Astrocyte of the spinal cord (primary cell): ENCODE results near the gene PTGFR.
A peak's percentile ranks its signal among the peaks of the same experiment; 100 is the strongest.

Experiments used
- DNase-seq: peaks from one replicate; pipeline ENCODE4 v3.0.0; 2011; ENCODE audit warnings: low read depth, low spot score
- H3K4me3 ChIP-seq: 2 replicates; pipeline ENCODE4 v1.5.1; 2011; ENCODE audit warnings: low read depth, mild to moderate bottlenecking, low read length, moderate library complexity
- in situ Hi-C: cut with HindIII; loops from 2 replicates; pipeline ENCODE4 v1.10.0; 2017; ENCODE audit warnings: low sequenced_read_pairs
- TF ChIP-seq, protein P1 (sequence below): IDR thresholded peaks from 2 replicates; pipeline ENCODE4 v1.5.1; 2012; ENCODE audit warnings: low read depth, mild to moderate bottlenecking, low read length, inconsistent platforms

Gene PTGFR

DNA sequence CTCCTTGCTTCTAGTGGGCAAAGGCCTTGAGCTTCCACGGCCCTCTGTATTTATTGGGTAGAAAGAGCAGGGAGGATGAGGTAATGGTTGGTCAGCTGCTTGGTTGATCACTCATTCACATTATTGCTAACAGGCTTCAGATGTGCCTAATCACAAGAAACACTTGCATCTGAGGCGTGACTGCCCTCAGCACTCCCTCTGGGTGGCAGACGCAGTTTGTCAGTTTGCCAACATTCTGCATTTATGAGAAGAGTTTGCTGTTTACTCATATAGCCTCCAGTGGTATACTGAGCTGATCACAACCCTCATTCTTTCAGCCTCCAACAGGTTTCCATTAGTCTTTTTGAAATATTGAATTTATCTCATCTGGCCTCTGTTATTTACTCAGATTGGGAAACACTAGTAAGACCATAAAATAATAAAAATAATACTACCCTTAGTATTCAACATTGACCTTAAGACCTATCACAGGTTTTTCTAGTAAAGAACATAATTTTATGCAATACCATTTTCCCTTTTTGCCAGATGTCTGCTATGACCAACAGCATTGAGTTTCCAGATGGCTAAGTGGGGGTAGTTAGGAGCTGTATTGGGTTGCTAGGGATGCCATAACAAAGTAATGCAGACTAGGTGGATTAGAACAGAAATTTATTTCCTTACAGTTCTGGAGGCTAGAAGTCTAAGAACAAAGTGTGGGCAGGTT is 53.3 kb downstream of the PTGFR start:
- H3K4me3 ChIP-seq, result no peak overlapping the region
- TF ChIP-seq, protein P1, sequence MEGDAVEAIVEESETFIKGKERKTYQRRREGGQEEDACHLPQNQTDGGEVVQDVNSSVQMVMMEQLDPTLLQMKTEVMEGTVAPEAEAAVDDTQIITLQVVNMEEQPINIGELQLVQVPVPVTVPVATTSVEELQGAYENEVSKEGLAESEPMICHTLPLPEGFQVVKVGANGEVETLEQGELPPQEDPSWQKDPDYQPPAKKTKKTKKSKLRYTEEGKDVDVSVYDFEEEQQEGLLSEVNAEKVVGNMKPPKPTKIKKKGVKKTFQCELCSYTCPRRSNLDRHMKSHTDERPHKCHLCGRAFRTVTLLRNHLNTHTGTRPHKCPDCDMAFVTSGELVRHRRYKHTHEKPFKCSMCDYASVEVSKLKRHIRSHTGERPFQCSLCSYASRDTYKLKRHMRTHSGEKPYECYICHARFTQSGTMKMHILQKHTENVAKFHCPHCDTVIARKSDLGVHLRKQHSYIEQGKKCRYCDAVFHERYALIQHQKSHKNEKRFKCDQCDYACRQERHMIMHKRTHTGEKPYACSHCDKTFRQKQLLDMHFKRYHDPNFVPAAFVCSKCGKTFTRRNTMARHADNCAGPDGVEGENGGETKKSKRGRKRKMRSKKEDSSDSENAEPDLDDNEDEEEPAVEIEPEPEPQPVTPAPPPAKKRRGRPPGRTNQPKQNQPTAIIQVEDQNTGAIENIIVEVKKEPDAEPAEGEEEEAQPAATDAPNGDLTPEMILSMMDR, result no peak
- no peak for DNase-seq
- in situ Hi-C loops, result no loop called here

DNA sequence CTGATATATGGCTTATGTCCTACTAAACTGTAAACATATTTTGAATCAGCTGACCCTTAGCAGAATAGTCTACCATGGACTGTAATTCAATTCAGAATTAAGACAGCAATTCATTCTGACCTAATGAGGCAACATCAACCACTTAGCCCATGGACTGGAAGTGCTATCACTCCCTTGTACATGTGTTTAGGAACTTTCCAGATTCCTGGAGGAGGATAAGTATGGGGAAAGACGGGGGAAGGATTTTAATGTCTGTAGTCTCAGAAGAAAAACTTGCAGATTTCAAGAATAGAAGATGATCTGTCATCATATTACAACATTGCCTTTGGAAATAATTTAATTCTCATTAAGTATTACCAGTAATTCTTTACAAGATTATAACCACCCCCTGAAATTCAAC is 56.3 kb downstream of the PTGFR start:
- in situ Hi-C loops, result no loop called here

DNA sequence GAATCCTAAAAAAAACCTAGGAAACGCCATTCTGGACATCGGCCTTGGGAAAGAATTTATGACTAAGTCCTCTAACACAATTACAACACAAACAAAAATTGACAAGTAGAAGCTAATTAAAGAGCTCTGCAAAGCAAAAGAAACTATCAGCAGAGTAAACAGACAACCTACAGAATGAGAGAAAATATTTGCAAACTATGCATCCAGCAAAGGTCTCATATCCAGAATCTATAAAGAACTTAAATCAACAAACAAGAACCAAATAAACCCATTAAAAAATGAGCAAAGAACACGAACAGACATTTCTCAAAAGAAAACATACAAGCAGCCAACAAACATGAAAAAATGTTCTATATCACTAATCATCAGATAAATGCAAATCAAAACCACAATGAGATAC is 58.6 kb downstream of the PTGFR start:
- DNase-seq, result no peak
- in situ Hi-C loops, result no loop called here
- no peak overlapping the region for H3K4me3 ChIP-seq
- TF ChIP-seq, protein P1, result no peak

More for the DNA sequence above, 56.3 kb downstream of the PTGFR start:
- H3K4me3 ChIP-seq, result no peak overlapping the region
- no peak for DNase-seq
- TF ChIP-seq, protein P1, result no peak

DNA sequence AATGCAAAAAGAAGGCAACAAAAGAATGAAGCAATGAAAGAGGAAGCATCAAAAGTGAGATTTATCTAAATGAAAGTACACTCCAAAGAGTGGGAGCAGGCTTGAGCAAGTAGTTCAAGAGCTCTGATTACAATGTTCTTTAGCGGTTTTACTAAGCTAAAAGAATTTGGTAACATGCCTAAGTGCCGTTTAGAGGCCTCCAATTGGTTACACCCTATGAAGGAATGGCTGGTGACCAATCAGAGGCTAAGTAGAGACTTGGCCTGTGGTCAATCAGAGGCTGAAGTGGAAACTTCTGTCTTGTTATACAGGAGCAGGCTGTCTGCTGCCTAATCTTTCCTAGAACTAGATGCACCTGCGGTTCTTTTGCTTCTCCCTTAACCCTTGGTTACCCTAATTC is 59.1 kb downstream of the PTGFR start:
- TF ChIP-seq, protein P1, result no peak
- no peak for DNase-seq
- no peak overlapping the region for H3K4me3 ChIP-seq
- in situ Hi-C loops, result no loop called here

DNA sequence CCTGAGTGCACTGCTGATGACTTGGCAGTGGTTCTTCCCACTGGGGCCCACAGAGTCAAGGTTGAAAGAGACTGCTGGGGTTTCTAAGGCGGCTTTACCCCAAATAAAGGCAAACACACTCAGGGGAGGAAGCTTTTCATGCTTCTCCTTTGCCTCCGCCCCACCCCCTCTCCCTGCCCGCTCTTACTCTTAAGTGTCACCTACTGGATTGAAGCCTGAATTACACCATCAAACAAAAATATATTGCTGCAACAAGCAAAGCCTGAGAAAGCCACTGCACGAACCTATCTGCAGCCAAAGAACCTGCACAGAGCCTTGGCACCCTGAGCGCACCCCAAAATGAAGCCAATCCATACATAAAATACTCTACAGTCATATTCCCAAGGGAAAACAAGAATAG is 63.1 kb downstream of the PTGFR start:
- no peak overlapping the region for H3K4me3 ChIP-seq
- DNase-seq, result no peak
- in situ Hi-C loops, result no loop called here
- TF ChIP-seq, protein P1, result peak; percentile 14

DNA sequence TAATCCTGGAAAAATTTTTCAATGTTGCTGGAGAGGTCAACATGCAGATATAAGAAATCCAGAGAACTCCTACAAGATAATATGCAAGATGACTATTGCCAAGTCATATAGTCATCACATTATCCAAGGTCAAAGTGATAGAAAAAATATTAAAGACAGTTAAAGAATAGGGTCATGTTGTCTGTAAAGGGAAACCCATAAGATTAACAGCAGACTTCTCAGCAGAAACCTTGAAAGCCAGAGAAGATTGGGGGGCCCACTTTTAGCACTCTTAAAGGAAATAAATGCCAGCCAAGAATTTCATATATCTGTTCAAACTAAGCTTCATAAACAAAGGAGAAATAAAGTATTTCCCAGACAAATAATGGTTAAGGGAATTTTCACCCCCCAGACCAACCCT is 64.1 kb downstream of the PTGFR start:
- DNase-seq, result no peak
- H3K4me3 ChIP-seq, result no peak overlapping the region
- TF ChIP-seq, protein P1, result no peak
- in situ Hi-C loops, result no loop called here
